Measurements from ENCODE around the gene TAPBPL. TPM values are rescaled to one million over a fixed set of nuclear protein-coding genes. Genes with fewer than 3 reads are reported as not detected.
"Not testable (repeated sequence)": the region's sequence is repeated elsewhere in the genome, so short reads cannot be mapped to it uniquely, and the experiment has no call there.

Gene TAPBPL
- total RNA-seq, 2 donors from 2014 or later: 24.1 to 28.2 TPM

GRCh38 chr12:6477601-6478377, 25.9 kb downstream of the TAPBPL start:
- H3K4me3 Mint-ChIP-seq; H3K27ac Mint-ChIP-seq; H3K9me3 Mint-ChIP-seq; H3K36me3 Mint-ChIP-seq (ENCODE audit: low read depth); ATAC-seq (replicated peaks); H3K27me3 Mint-ChIP-seq; H3K4me1 Mint-ChIP-seq: not testable (repeated sequence)

- Mint-ChIP-seq H3K9me3 (no peaks in the 10 kb centered on the region), H3K27ac (no peak overlapping the region), H3K27me3 (no peaks in the 10 kb centered on the region), H3K36me3 (ENCODE audit: low read depth) (no peaks in the 10 kb centered on the region), H3K4me1 (no peaks in the 10 kb centered on the region), H3K4me3 (no peak overlapping the region)
- ATAC-seq (replicated peaks): no peak
These were observed 26.6 kb downstream of the TAPBPL start for GRCh38 chr12:6478416-6478815.

- no peak overlapping the region for H3K4me3 Mint-ChIP-seq
- no peaks in the 10 kb centered on the region for H3K27me3 Mint-ChIP-seq
- no peak for ATAC-seq (replicated peaks)
- peaks cover 30% of the 10 kb centered on the region for H3K36me3 Mint-ChIP-seq (ENCODE audit: low read depth)
- H3K9me3 Mint-ChIP-seq: no peaks in the 10 kb centered on the region
- H3K27ac Mint-ChIP-seq: no peak overlapping the region
- H3K4me1 Mint-ChIP-seq: no peaks in the 10 kb centered on the region
These were observed 36.4 kb downstream of the TAPBPL start for GRCh38 chr12:6488240-6488639.

- no peak overlapping the region for H3K27ac Mint-ChIP-seq
- ATAC-seq (replicated peaks): no peak
- H3K27me3 Mint-ChIP-seq: no peaks in the 10 kb centered on the region
- no peaks in the 10 kb centered on the region for H3K9me3 Mint-ChIP-seq
- H3K4me1 Mint-ChIP-seq: no peaks in the 10 kb centered on the region
- peaks cover 35% of the 10 kb centered on the region for H3K36me3 Mint-ChIP-seq (ENCODE audit: low read depth)
- H3K4me3 Mint-ChIP-seq: no peak overlapping the region
These were observed 37.6 kb downstream of the TAPBPL start for GRCh38 chr12:6489449-6489848.

- not testable (repeated sequence) for H3K9me3 Mint-ChIP-seq; H3K4me1 Mint-ChIP-seq; H3K27me3 Mint-ChIP-seq; ATAC-seq (replicated peaks); H3K27ac Mint-ChIP-seq; H3K4me3 Mint-ChIP-seq
- H3K36me3 Mint-ChIP-seq (ENCODE audit: low read depth): peaks cover 47% of the 10 kb centered on the region
These were observed 38.8 kb downstream of the TAPBPL start for GRCh38 chr12:6490673-6491072.

- Mint-ChIP-seq H3K4me1 (peaks cover 12% of the 10 kb centered on the region), H3K27me3 (no peaks in the 10 kb centered on the region), H3K27ac (peak within 1 kb of the TSS; percentile 96), H3K9me3 (no peaks in the 10 kb centered on the region), H3K36me3 (ENCODE audit: low read depth) (peaks cover 70% of the 10 kb centered on the region), H3K4me3 (peak within 1 kb of the TSS; percentile 83)
- ATAC-seq (replicated peaks): peak; percentile 81
These were observed 41.1 kb downstream of the TAPBPL start, which contains the start of gene MRPL51 for GRCh38 chr12:6492838-6493496. Gene MRPL51 (minus strand): TSS chr12:6493262. CDS start chr12:6493136, 126 bp downstream.

- H3K36me3 Mint-ChIP-seq (ENCODE audit: low read depth): peaks cover 77% of the 10 kb centered on the region
- peak; percentile 90 for ATAC-seq (replicated peaks)
- peaks cover 12% of the 10 kb centered on the region for H3K4me1 Mint-ChIP-seq
These were observed 41.8 kb downstream of the TAPBPL start, which contains the start of gene NCAPD2 for GRCh38 chr12:6493497-6494257. Gene NCAPD2 (plus strand): TSS chr12:6494102. CDS start chr12:6495099, 997 bp downstream.

GRCh38 chr12:6494258-6494743, 42.5 kb downstream of the TAPBPL start:
- H3K27me3 Mint-ChIP-seq: no peaks in the 10 kb centered on the region
- H3K4me3 Mint-ChIP-seq: peak overlapping the region; percentile 83
- H3K4me1 Mint-ChIP-seq: peaks cover 12% of the 10 kb centered on the region
- ATAC-seq (replicated peaks): peak; percentile 48
- no peaks in the 10 kb centered on the region for H3K9me3 Mint-ChIP-seq
- H3K36me3 Mint-ChIP-seq (ENCODE audit: low read depth): peaks cover 79% of the 10 kb centered on the region
- peak overlapping the region; percentile 96 for H3K27ac Mint-ChIP-seq

More at GRCh38 chr12:6493497-6494257, 41.8 kb downstream of the TAPBPL start, which contains the start of gene NCAPD2:
- Mint-ChIP-seq H3K9me3 (no peaks in the 10 kb centered on the region), H3K4me3 (peak within 1 kb of the TSS; percentile 83), H3K27me3 (no peaks in the 10 kb centered on the region), H3K27ac (peak within 1 kb of the TSS; percentile 96)

GRCh38 chr12:6494968-6495367, 43.1 kb downstream of the TAPBPL start:
- no peaks in the 10 kb centered on the region for H3K27me3 Mint-ChIP-seq
- H3K9me3 Mint-ChIP-seq: no peaks in the 10 kb centered on the region
- H3K4me1 Mint-ChIP-seq: peaks cover 12% of the 10 kb centered on the region
- peak overlapping the region; percentile 83 for H3K4me3 Mint-ChIP-seq
- H3K27ac Mint-ChIP-seq: peak overlapping the region; percentile 96
- ATAC-seq (replicated peaks): no peak
- H3K36me3 Mint-ChIP-seq (ENCODE audit: low read depth): peaks cover 79% of the 10 kb centered on the region

- H3K9me3 Mint-ChIP-seq; H3K27ac Mint-ChIP-seq; H3K4me3 Mint-ChIP-seq; ATAC-seq (replicated peaks); H3K27me3 Mint-ChIP-seq: not testable (repeated sequence)
- Mint-ChIP-seq H3K36me3 (ENCODE audit: low read depth) (peaks cover 58% of the 10 kb centered on the region), H3K4me1 (peaks cover 12% of the 10 kb centered on the region)
These were observed 45.4 kb downstream of the TAPBPL start for GRCh38 chr12:6497291-6497690.

- no peak for ATAC-seq (replicated peaks)
- Mint-ChIP-seq H3K9me3 (no peaks in the 10 kb centered on the region), H3K36me3 (ENCODE audit: low read depth) (peaks cover 44% of the 10 kb centered on the region), H3K4me3 (no peak overlapping the region), H3K27ac (no peak overlapping the region), H3K4me1 (peaks cover 5% of the 10 kb centered on the region), H3K27me3 (no peaks in the 10 kb centered on the region)
These were observed 48.6 kb downstream of the TAPBPL start for GRCh38 chr12:6500466-6500865.

GRCh38 chr12:6507102-6507998, 55.5 kb downstream of the TAPBPL start:
- H3K9me3 Mint-ChIP-seq: no peaks in the 10 kb centered on the region
- H3K27ac Mint-ChIP-seq: no peak overlapping the region
- no peak overlapping the region for H3K4me3 Mint-ChIP-seq
- H3K27me3 Mint-ChIP-seq: no peaks in the 10 kb centered on the region
- H3K36me3 Mint-ChIP-seq (ENCODE audit: low read depth): peaks cover 68% of the 10 kb centered on the region
- H3K4me1 Mint-ChIP-seq: no peaks in the 10 kb centered on the region
- ATAC-seq (replicated peaks): no peak

- Mint-ChIP-seq H3K9me3 (no peaks in the 10 kb centered on the region), H3K36me3 (ENCODE audit: low read depth) (peaks cover 76% of the 10 kb centered on the region)
These were observed 56.2 kb downstream of the TAPBPL start for GRCh38 chr12:6508087-6508486.

More at GRCh38 chr12:6508087-6508486, 56.2 kb downstream of the TAPBPL start:
- H3K27ac Mint-ChIP-seq: no peak overlapping the region
- H3K27me3 Mint-ChIP-seq: no peaks in the 10 kb centered on the region
- ATAC-seq (replicated peaks): no peak
- no peaks in the 10 kb centered on the region for H3K4me1 Mint-ChIP-seq
- no peak overlapping the region for H3K4me3 Mint-ChIP-seq
